K562 (cell line): ENCODE data around the gene SNRNP200. TPM values are rescaled to one million over a fixed set of nuclear protein-coding genes. Genes with fewer than 3 reads are reported as not detected.

Source experiments
- CTBP1 ChIP-seq: fragments of 450-650 bp; IDR thresholded peaks from 2 replicates; pipeline ENCODE4 v1.6.1; 2016; ENCODE audit warnings: borderline replicate concordance
- ESRRB ChIP-seq: fragments of 250-450 bp; sonication (Bioruptor Pico); IDR thresholded peaks from 2 replicates; pipeline ENCODE4 v1.5.0; 2020; ENCODE audit warnings: mild to moderate bottlenecking, moderate library complexity, borderline replicate concordance
- FOXJ2 ChIP-seq: fragments of 200-800 bp; sonication (Bioruptor generic); IDR thresholded peaks from 2 replicates; pipeline ENCODE4 v1.6.1; 2016; ENCODE audit warnings: missing genetic modification characterization, missing compliant biosample characterization
- HNRNPUL1 ChIP-seq: fragments of 200-400 bp; formaldehyde crosslinking; IDR thresholded peaks from 2 replicates; pipeline ENCODE4 v1.6.1; 2017; ENCODE audit warnings: low read length
- ID3 ChIP-seq, 2 experiments: fragments of 250-450 bp in 1 of 2; fragments of 450-650 bp in 1 of 2; sonication (Bioruptor Pico) in 1 of 2; IDR thresholded peaks; 2 replicates each; pipeline versions ENCODE4 v1.6.1 to v1.8.0; 2016 to 2021; ENCODE audit warnings: mild to moderate bottlenecking in 2 of 2, moderate library complexity in 2 of 2, missing compliant biosample characterization in 1 of 2, missing genetic modification characterization in 1 of 2
- MGA ChIP-seq: fragments of 450-650 bp; IDR thresholded peaks from 2 replicates; pipeline ENCODE4 v1.6.1; 2016; ENCODE audit warnings: mild to moderate bottlenecking, moderate library complexity
- PRPF4 ChIP-seq: fragments of 200-400 bp; formaldehyde crosslinking; IDR thresholded peaks from one replicate; pipeline ENCODE4 v1.6.1; 2017; ENCODE audit warnings: low read length, low read depth, mild to moderate bottlenecking; ENCODE audit not compliant: insufficient read depth, poor library complexity, severe bottlenecking
- ZBTB11 ChIP-seq, 3 experiments: fragments of 200-800 bp in 1 of 3; fragments of 250-450 bp in 1 of 3; fragments of 450-650 bp in 1 of 3; sonication (Bioruptor Pico) in 1 of 3; sonication (Bioruptor generic) in 1 of 3; formaldehyde crosslinking in 1 of 3; IDR thresholded peaks; 2 replicates each; pipeline versions ENCODE4 v1.6.1 to v1.8.0; 2016 to 2022; ENCODE audit warnings: mild to moderate bottlenecking in 2 of 3, missing genetic modification characterization in 2 of 3, missing compliant biosample characterization in 1 of 3, moderate library complexity in 1 of 3
- polyA plus RNA-seq, 8 experiments: library from polyadenylated mRNA; depleted of rRNA in 4 of 8; stranded (reverse) in 5 of 8; unstranded in 3 of 8; fragments of >200 nt; fragmentation: Nextera tagmentation in 2 of 8; fragmentation: Illumina TruSeq in 1 of 8; extraction: Ambion mirVana in 2 of 8; extraction: Trizol in 1 of 8; gene quantifications; 2 replicates each; pipeline versions ENCODE4 v1.2.1 to v1.2.3, GENCODE V29; 2011 to 2014; ENCODE audit warnings: inconsistent platforms in 1 of 8, missing spikeins in 1 of 8
- total RNA-seq, 7 experiments: library from RNA; depleted of rRNA in 6 of 7; stranded (reverse); fragments of >200 nt in 6 of 7; fragmentation: Illumina TruSeq in 2 of 7; extraction: Trizol in 2 of 7; gene quantifications; 2 replicates each; pipeline versions ENCODE4 v1.2.1 to v1.2.3, GENCODE V29; 2011 to 2021; ENCODE audit warnings: low replicate concordance in 1 of 7

SNRNP200 gene
- total and polyA plus RNA-seq, 9 of the 15 experiments (the other 6 are each of a cell fraction or from before 2014, with no cell fraction given) = 76.1 to 231 (median 155) TPM

GRCh38 chr2:96260387-96261260 is 44.7 kb downstream of the SNRNP200 start (continued):
- TF ChIP-seq MGA (no peak), FOXJ2 (no peak), ESRRB (CRISPR knock-in tag) (no peak), CTBP1 (peak; percentile 54), HNRNPUL1 (no peak), PRPF4 (no peak), ZBTB11 (CRISPR knock-in tag; IDR thresholded peaks at IDR 0.05) (peak in 1 of 3 experiments; percentile 19; a peak in 1 of 6 replicates), ID3 (CRISPR knock-in tag; IDR thresholded peaks at IDR 0.05) (no peak), ID3 (tag; IDR thresholded peaks at IDR 0.05) (peak; percentile 64; the same call in 1 of the 2 replicates)
